HG02678 (cell line): ENCODE measurements around the gene PIN1.

ENCODE experiments used
- ATAC-seq: cut with Tn5 transposase; IDR thresholded peaks from one replicate; pipeline ENCODE4 v1.9.1; 2021; ENCODE audit warnings: mild to moderate bottlenecking, moderate library complexity; ENCODE audit not compliant: unreplicated experiment

PIN1 gene

DNA sequence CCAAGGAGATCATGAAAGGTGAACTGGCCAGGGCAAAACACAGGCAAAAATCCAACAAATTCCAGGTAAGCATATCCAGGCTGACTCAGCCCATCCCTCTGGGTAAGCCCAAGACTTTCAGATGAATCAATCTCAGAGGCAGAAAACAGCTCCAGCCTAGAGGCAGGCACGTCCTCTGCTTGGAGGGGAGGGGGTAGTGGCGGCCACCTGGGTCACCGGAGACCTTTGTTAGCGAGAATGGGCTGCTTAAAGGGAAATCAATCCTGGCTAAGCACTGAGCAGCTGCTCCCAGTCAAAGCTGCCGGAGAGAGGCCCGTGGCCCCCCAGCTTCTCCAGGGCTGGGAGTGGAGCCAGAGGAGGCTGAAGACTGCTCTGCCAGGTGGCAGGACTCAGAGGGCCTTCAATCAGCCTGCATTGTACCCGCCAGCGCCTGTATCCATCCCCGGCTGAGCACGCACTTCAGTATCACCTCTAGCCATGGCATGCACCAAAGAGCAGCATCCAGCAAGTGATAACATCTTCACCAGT lies 48.2 kb downstream of the PIN1 start:
- ATAC-seq: no peak

DNA sequence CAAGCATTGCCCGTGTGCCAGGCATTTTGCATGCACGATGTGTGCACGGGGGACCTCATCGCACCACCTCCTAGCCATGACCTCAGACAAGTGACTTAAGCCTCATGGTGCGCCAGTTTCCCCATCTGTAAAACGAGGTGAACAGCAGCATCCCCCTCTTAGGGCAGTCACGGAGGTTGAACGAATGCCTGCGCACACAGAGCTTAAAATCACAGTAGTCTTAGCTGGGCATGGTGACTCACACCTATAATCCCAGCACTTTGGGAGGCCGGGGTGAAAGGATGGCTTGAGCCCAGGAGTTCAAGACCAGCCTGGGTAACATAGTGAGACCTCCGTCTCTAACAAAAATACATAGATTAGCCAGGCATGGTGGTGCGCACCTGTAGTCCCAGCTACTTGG lies 48.6 kb downstream of the PIN1 start:
- ATAC-seq: no peak

GRCh38 chr19:9885077-9885552 lies 50.0 kb downstream of the PIN1 start:
- ATAC-seq: no peak

GRCh38 chr19:9891609-9892373 lies 56.7 kb downstream of the PIN1 start:
- no peak for ATAC-seq
